GM19025 (cell line): ENCODE measurements around the gene ATP10A.
"Not testable (repeated sequence)": the region's sequence is repeated elsewhere in the genome, so short reads cannot be mapped to it uniquely, and the experiment has no call there.

Source experiments
- ATAC-seq: cut with Tn5 transposase; IDR thresholded peaks from one replicate; pipeline ENCODE4 v1.9.1; 2021; ENCODE audit warnings: mild to moderate bottlenecking, low read depth, moderate library complexity; ENCODE audit not compliant: unreplicated experiment

Gene ATP10A

DNA sequence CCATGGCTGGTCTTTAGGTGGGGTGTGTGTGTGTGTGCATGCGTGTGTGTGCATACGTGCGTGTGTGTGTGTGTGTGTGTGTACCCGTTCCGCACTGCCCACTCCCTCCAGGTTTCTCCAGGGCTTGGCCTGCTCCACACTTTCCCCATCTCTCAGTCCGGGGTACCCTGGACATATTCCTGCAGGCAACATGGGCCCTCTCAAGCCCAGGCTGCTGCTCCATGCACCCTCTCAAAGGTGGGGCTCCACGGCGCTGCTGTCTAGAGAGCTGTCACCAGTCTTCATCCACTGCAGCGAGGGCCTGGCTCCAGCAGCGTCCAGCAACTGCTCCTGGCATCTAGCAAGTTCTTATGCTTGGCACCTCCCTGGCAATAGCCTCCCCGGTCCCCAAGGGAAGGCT is 86.1 kb downstream of the ATP10A start:
- no peak for ATAC-seq

DNA sequence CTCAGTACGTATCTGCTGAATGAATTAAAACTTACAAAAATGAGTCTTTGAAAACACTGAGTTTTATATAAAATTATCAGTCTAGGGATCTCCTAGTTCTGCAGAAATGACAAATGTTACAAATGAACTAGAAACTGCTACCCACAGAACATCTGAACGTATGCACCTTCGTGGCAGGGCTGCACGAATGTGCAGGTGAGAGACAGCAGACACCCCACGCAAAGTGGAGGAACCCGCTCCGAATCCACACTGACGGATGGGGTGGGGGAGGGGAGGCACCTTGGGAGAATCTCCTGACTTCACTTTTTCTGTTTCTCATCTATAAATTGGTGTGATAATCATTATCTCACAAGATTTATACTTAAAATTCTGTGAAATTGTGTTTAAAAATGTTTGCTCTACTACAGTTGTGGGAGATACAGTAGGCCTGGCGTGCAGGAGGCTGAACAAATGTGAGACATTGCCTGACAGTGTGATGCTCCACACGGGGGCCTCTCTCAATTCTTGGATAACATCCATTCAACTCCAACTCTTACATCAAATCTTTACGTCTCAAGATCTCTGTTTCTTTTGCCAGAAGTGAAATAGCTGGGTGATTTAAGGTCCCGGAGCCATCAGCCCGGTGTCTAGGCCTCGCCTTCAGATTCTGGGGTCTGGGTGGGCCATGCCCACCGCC is 86.9 kb downstream of the ATP10A start:
- ATAC-seq: no peak

DNA sequence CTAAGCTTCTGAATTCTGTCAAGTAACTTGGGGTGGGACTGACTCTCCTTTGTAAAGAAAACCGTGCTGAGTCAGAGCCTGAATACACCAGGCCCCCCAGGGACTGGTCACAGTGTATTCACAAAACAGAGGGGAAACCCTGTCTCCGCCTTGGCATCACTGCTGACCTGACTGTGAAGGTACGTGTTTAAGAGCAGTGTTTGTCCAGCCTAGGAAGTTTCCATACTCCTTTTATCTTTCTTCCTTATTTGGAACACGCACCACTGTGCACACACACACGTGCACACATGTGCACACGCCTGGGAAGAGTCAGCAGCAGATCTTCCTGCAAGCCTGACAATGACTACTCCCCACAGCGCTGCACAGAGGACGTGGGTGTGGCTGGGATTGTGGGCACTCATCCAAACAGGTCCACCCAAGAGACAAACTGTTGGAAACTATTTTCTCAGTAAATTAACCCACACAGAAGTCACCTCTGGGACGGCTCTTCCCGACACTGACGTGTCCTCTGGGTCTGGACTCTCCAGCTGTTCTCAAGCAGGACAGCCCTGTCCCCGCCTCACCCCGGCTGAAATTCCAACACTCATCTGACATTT is 87.7 kb downstream of the ATP10A start:
- peak; percentile 86 for ATAC-seq

DNA sequence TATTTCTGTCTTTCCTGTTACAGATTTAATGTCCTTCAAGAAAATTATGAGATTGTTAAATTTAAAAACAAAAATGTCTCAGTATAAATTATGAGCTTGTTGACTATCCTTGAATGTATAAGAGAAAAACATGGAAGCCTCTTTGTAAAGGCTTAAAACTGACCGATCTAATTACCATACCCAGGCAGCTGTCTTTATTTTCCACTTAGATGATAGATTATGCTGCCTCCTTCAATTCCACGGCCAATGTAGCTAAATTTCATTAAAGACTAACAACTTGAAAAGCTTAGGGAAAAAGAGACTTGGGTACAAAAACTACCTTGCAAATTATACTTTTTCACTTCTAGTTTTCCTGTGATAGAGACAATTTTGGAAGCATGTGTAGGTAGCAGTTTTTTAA is 88.3 kb downstream of the ATP10A start:
- no peak for ATAC-seq

DNA sequence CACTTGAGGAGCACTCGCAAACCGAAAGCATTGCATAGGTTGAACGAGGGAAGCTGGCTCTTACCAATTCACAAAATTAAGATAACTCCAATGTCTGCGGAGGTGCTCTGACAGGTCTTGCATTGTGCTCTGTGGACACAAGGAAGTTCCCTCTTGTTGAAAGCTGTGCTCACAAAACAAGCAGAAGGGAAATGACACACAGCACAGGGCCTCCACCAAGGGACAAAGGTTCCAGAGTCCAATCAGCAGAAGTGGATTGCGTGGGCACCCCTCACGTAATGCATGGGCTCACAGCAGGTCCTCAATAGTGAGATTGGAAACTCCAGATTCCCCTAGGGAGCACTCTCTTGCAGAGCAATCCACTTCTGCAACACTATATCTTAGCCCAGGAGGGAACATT is 89.9 kb downstream of the ATP10A start:
- ATAC-seq: no peak

DNA sequence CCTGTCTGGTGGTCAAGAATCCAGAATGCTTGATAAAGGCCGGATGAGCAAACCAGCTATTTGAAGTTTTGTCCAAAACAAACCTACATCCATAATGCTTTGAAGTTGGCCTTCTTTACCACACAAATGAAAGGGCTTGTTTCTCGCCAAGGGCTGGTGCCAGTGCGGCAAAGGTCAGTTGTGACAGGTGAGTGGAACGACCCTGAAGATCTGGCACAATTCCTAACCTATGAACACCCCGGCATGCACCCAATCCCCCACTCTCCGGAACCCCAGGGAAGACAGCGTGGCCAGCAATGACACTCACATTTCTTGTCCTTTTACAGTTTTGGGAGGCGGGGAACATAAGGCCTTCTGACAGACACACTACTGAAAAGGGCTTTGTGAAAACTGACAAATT is 90.6 kb downstream of the ATP10A start:
- ATAC-seq: no peak

DNA sequence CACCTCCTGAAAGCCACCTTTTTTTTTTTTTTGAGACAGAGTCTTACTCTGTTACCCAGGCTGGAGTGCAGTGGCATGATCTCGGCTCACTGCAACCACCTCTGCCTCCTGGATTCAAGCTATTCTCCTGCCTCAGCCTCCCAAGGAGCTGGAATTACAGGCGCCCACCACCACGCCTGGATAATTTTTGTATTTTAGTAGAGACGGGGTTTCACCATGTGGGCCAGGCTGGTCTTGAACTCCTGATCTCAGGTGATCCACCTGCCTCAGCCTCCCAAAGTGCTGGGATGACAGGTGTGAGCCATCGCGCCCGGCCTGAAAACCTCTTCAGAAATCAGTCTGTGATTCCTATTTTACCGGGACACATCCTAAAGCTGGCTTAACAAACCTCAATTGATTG is 91.4 kb downstream of the ATP10A start:
- ATAC-seq: not testable (repeated sequence)

DNA sequence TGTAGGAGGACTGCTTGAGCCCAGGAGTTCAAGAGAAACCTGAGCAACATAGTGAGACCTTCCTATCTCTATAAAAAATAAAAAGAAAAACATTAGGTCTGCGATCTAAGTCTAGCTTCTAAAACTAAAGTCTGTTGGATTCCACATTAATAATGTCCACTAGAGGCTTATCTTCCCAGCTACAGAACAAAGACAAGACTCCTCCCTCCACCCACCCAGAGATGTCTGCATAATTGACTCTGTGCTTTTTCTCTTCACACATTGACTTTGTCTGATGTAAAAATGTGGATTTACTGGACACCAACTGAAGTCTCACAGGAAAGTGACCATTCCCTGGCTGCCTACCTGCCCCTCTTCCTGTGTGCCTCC is 91.8 kb downstream of the ATP10A start:
- no peak for ATAC-seq

DNA sequence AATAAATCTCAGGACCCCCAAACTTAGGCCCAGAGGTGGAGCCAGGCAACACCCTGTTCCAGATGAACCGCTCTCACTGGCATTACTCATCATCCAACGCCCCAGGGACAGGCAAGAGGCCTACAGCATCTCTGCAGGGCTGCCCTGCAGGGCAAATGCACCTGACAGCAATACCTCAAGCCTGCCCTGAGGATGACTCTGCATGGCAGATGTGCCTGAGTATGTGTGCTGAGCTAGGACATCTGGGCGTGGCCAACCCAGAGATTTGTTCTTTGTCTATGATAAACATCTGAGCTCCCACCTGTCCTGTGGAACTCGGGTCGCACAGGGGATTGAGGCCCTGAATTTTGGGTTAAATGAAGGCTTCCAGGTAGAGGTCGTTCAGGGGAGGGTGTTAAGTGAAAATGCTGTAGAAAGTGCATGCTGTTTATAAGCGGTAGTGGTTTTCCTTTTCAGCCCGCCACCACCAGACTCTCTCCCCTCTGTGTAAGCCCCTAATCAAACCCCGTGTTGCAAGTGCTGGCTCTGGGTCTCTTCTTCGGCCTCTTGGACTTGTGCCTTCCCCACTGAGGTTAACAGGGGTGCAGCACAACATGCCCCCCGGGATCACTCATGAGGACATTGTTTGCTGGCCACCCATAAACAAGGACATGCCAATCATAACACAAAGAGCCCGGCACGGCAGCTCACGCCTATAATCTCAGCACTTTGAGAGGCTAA is 92.3 kb downstream of the ATP10A start:
- no peak for ATAC-seq

DNA sequence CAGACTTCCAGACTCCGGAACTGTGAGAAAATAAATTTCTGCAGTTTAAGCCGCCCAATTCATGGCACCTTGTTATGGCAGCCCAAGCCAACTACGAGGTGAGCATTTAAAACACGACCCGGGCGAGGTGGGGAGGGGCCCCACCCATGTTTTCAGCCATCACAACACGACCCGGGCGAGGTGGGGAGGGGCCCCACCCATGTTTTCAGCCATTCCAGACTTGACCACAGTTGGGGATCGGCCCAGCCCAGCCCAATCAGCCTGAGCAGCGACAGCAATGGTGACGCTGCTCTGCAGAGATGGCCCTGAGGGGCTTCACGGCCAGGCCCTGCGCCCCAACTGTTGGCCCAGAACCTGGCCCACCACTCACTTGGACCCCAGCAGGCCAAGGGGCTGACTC is 93.1 kb downstream of the ATP10A start:
- ATAC-seq: no peak

DNA sequence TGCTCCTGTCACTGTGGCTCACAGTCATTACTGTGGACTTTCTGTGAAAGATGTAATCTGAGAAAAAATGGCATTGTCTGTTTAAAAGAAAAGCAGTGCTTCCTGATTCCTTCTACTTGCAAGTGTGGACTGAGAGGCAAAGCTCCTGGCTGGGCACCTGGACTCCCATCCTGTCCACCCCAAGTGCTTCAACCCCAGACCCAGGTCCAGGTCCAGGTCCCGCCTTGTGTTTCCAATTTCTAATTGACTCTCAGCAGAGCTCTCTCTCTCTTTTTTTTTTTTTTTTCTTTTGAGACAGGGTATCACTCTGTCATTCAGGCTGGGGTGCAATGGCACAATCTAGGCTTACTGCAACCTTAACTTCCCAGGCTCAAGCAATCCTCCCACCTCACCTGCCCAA is 94.9 kb downstream of the ATP10A start:
- no peak for ATAC-seq

DNA sequence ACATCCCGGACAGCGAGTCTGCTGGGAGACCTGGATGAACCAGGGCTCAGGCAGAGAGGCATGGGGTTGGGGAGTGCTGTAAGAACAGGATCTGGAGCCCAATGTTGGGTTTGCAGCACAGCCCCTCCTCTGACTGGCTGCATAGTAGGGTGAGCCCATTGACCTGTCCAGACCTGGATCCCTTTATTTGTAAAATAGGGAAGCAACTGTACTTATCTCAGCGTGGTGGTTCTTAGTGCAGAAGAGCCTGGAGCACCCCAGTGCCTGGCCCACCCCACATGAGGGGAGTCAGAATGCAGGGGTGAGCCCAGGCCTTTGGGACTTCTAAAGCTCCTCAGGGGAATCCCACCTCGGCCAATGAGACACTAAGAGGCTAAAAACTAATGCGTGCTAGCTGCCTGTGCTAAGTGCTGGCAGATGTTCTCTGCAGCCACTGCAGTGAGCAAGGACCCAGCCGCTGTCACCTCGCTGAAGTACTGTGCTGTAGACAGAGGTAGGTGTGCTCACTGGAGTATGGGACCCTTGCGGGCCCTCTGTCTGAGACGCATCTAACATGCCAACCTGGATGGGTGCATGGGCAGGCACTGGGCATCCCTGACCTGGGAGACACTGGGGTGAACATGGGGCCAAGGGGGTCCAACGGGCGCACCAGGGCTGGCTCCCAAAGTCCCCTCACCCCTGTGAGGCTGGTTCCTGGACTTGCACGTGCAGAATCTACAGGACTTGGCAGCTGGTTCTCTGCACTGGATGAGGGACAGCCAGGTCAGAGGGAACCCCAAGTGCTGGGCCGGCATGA is 95.6 kb downstream of the ATP10A start:
- ATAC-seq: no peak

DNA sequence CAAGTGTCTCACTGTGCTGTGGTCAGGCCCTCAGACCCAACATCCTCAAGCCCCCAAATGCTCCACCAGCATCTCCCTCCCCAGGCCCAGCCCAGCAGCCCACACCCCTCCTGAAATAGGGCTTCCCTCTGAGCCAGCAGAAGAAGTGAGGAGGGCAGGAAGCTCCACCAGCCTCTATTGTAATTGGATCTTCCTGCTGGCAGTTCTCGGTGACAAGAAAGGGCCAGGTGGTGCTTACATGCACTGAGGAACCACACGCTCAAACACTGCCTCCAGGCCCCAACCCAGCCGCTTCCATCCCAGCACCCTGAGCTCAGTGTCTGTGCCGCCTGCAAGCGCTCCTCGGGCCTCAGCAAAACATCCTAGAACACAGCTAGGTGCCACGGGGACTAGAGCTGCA is 96.7 kb downstream of the ATP10A start:
- ATAC-seq: no peak

DNA sequence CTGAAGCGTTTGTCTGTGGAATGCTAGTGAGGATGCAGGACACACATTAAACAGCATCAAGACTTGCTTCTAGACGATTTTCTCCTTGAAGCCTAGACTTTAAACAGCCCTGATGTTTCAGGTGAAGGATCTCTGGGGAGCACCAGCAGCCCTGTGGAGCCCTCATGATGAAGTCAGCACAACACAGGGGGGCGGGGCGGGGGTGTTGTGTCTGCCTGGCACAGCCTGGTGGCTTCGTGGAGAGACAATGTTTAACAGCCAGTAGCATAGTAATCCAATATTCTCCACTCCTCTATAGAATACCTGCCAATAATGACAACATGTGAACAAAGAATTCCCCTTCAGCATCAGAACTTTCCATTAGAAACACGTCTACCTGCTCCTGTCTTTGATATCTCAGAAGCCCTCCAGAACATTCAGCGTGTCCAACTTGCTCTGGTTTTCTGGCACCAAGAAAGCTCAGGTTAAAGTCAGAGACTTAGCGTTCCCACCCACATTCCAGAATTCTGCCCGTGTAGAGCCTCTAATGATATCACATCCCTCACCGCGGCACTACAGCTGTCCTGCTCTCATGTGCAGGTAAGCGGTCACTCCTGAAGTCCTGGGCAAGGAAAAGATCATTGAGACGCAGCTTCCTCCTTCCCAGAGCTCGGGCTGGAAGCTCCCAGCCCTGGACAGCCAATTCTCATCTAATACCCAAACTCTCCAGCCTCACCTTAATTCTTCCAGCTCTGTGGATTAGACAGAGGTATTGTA is 98.0 kb downstream of the ATP10A start:
- ATAC-seq: no peak

DNA sequence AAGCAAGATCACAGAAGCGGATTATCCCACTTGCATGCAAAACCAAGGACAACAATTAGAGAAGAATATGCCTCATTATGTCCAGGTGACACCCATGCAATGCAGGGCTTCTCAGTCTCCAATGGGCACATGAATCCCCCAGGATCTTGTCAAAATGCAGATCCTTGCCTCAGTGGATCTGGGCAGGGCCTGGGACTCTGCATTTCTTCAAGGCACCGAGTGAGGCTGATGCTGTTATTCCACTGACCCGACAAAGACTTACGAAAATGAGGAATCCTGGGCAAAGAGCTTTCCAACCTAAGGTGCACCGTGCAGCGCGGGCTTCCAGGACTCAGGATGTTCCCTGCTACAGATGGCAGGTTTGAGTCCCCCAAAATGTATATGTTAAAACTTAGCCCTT is 99.2 kb downstream of the ATP10A start:
- ATAC-seq: no peak

DNA sequence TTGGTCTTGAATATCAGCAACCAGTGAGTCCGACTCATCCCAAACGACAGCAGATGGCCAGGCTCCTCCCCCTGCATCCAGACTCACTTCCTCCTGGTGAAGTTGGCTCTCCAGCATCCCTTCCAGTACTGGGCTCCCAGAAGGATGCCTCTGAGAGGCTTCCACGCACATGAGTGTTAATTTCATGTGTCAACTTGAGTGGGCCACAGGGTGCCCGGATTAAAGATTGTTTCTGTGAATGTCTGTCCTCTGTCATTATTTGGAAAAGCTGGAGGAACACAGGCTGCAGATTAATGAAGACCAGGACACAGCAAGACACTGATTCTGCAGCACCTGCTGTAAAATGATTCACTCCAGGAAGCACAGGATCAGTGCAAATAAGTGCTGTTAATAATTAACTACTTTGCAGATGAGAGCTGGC is 99.8 kb downstream of the ATP10A start:
- ATAC-seq: no peak

DNA sequence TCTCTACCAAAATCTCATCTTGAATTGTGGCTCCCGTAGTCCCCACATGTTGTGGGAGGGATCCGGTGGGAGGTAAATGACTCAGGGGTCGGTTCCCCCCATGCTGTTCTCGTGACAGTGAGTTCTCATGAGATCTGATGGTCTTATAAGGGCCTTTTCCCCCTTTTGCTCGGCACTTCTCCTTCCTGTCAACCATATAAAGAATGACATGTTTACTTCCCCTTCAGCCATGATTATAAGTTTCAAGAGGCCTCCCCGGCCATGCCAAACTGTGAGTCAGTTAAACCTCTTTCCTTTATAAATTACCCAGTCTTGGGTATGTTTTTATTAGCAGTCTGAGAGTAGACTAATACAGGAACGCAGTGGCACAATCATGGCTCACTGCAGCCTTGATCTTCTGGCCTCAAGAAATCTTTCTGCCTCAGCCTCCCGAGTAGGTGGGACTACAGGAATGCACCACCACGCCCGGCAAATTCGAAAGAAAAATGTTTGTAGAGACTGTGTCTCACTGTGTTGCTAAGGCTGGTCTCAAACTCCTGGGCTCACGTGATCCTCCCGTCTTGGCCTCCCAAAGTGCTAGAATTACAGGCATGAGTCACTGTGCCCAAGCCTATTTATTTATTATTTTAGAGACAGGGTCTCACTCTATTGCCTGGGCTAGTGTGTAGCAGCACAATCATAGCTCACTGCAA is 101.0 kb downstream of the ATP10A start:
- ATAC-seq: no peak

DNA sequence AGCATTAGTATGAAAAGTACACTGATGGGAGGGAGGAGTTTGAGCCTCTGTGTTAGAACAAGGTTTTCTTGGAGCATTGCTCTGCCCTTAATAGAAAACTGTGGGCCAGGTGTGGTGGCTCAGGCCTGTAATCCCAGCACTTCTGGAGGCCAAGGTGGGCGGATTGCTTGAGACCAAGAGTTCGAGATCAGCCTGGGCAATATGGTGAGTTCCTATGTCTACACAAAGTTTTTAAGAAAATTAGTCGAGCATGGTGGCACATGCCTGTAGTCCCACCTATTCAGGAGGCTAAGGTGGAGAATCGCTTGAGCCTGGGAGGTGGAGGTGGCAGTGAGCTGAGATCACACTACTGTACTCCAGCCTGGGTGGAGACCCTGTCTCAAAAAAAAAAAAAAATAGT is 103.7 kb downstream of the ATP10A start:
- ATAC-seq: no peak

DNA sequence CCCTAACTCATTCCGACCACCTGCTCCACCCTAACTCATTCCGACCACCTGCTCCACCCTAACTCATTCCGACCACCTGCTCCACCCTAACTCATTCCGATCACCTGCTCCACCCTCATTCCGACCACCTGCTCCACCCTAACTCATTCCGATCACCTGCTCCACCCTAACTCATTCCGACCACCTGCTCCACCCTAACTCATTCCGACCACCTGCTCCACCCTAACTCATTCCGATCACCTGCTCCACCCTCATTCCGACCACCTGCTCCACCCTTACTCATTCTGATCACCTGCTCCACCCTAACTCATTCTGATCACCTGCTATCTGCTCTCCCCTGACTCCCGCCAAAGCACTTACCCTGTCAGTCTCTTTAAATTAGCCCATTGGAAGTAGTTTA is 104.5 kb downstream of the ATP10A start:
- not testable (repeated sequence) for ATAC-seq
